Activated naive CD8-positive, alpha-beta T cell treated with anti-CD3 and anti-CD28 coated beads, Interleukin-2, amount 10 ng/mL, durations not matched to agents 7 days and 5 days (primary cell): ENCODE measurements around the gene THSD4. TPM values are rescaled to one million over a fixed set of nuclear protein-coding genes. Genes with fewer than 3 reads are reported as not detected.

Experiments used
- ATAC-seq: fragments of 150-1000 bp; cut with Tn5 transposase; one replicate; pipeline ENCODE4 v1.10.0; 2021; ENCODE audit warnings: low read depth, moderate library complexity
- POLR2A ChIA-PET: fragments of 350-600 bp; sonication (Branson Sonifier 250); formaldehyde crosslinking; loops from one replicate; lab custom pipeline; 2021; ENCODE audit warnings: antibody characterized with exemption; lab: Charles Lee
- DNase-seq: peaks from one replicate; pipeline ENCODE4 v3.0.0; 2021
- H3K27ac Mint-ChIP-seq: one replicate; pipeline ENCODE4 v1.8.0; 2022; ENCODE audit warnings: mild to moderate bottlenecking, mixed read lengths
- H3K27me3 Mint-ChIP-seq: one replicate; pipeline ENCODE4 v1.8.0; 2022; ENCODE audit warnings: mild to moderate bottlenecking, moderate library complexity, mixed read lengths
- H3K36me3 Mint-ChIP-seq: one replicate; pipeline ENCODE4 v1.8.0; 2021; ENCODE audit warnings: mild to moderate bottlenecking, mixed read lengths
- H3K4me1 Mint-ChIP-seq: one replicate; pipeline ENCODE4 v1.8.0; 2021; ENCODE audit warnings: mixed read lengths
- H3K4me3 Mint-ChIP-seq: one replicate; pipeline ENCODE4 v1.8.0; 2022; ENCODE audit warnings: mild to moderate bottlenecking, moderate library complexity, mixed read lengths
- H3K9me3 Mint-ChIP-seq: one replicate; pipeline ENCODE4 v1.8.0; 2021; ENCODE audit warnings: mixed read lengths
- total RNA-seq, 2 experiments: library from RNA; stranded (reverse); gene quantifications; one replicate each; pipeline ENCODE4 v1.2.3, GENCODE V29; 2021

Gene THSD4
- total RNA-seq, 2 experiments from 2014 or later = not detected

- DNase-seq (no peak), ATAC-seq (no peak)
- Mint-ChIP-seq H3K36me3 (no peaks in the 10 kb centered on the region), H3K9me3 (no peaks in the 10 kb centered on the region), H3K4me3 (no peak overlapping the region), H3K27ac (no peak overlapping the region), H3K27me3 (peaks cover 8% of the 10 kb centered on the region), H3K4me1 (no peaks in the 10 kb centered on the region)
- POLR2A ChIA-PET = no interaction called here
Observed at GRCh38 chr15:71411538-71412482, 296.5 kb downstream of the THSD4 start.

- H3K27me3 Mint-ChIP-seq = peaks cover 8% of the 10 kb centered on the region
- ATAC-seq = no peak
Observed at GRCh38 chr15:71413419-71413818, 298.1 kb downstream of the THSD4 start.

GRCh38 chr15:71414853-71415252 lies 299.6 kb downstream of the THSD4 start:
- no peak for DNase-seq
- H3K4me3 Mint-ChIP-seq = no peak overlapping the region
- no peak overlapping the region for H3K27ac Mint-ChIP-seq
- no peaks in the 10 kb centered on the region for H3K36me3 Mint-ChIP-seq
- no peaks in the 10 kb centered on the region for H3K9me3 Mint-ChIP-seq
- H3K27me3 Mint-ChIP-seq = peaks cover 6% of the 10 kb centered on the region
- no peaks in the 10 kb centered on the region for H3K4me1 Mint-ChIP-seq
- POLR2A ChIA-PET = no interaction called here
- no peak for ATAC-seq

More at GRCh38 chr15:71413419-71413818, 298.1 kb downstream of the THSD4 start:
- no peak for DNase-seq
- Mint-ChIP-seq H3K36me3 (no peaks in the 10 kb centered on the region), H3K4me3 (no peak overlapping the region), H3K9me3 (no peaks in the 10 kb centered on the region), H3K27ac (no peak overlapping the region), H3K4me1 (no peaks in the 10 kb centered on the region)
- POLR2A ChIA-PET = no interaction called here

- no peaks in the 10 kb centered on the region for H3K27me3 Mint-ChIP-seq
- ATAC-seq (no peak), DNase-seq (no peak)
- no peak overlapping the region for H3K4me3 Mint-ChIP-seq
- no peak overlapping the region for H3K27ac Mint-ChIP-seq
- POLR2A ChIA-PET = no interaction called here
- no peaks in the 10 kb centered on the region for H3K4me1 Mint-ChIP-seq
- H3K36me3 Mint-ChIP-seq = no peaks in the 10 kb centered on the region
- no peaks in the 10 kb centered on the region for H3K9me3 Mint-ChIP-seq
Observed at GRCh38 chr15:71422530-71423259, 307.4 kb downstream of the THSD4 start.

GRCh38 chr15:71424765-71425164 lies 309.5 kb downstream of the THSD4 start:
- H3K4me1 Mint-ChIP-seq = no peaks in the 10 kb centered on the region
- POLR2A ChIA-PET = no interaction called here
- no peak overlapping the region for H3K27ac Mint-ChIP-seq
- H3K36me3 Mint-ChIP-seq = no peaks in the 10 kb centered on the region
- H3K27me3 Mint-ChIP-seq = no peaks in the 10 kb centered on the region
- ATAC-seq (no peak), DNase-seq (no peak)
- no peak overlapping the region for H3K4me3 Mint-ChIP-seq
- H3K9me3 Mint-ChIP-seq = no peaks in the 10 kb centered on the region

- Mint-ChIP-seq H3K4me3 (no peak overlapping the region), H3K36me3 (no peaks in the 10 kb centered on the region), H3K27ac (no peak overlapping the region), H3K27me3 (no peaks in the 10 kb centered on the region), H3K4me1 (no peaks in the 10 kb centered on the region), H3K9me3 (no peaks in the 10 kb centered on the region)
- ATAC-seq (no peak), DNase-seq (no peak)
- POLR2A ChIA-PET = no interaction called here
Observed at GRCh38 chr15:71425388-71425787, 310.1 kb downstream of the THSD4 start.

GRCh38 chr15:71426792-71427191 lies 311.5 kb downstream of the THSD4 start:
- H3K36me3 Mint-ChIP-seq = no peaks in the 10 kb centered on the region

GRCh38 chr15:71430782-71431181 lies 315.5 kb downstream of the THSD4 start:
- POLR2A ChIA-PET = no interaction called here
- no peak overlapping the region for H3K4me3 Mint-ChIP-seq
- no peak for ATAC-seq
- no peak overlapping the region for H3K27ac Mint-ChIP-seq
- no peaks in the 10 kb centered on the region for H3K9me3 Mint-ChIP-seq
- no peaks in the 10 kb centered on the region for H3K36me3 Mint-ChIP-seq
- no peak for DNase-seq
- H3K4me1 Mint-ChIP-seq = no peaks in the 10 kb centered on the region
- H3K27me3 Mint-ChIP-seq = peaks cover 7% of the 10 kb centered on the region

More at GRCh38 chr15:71426792-71427191, 311.5 kb downstream of the THSD4 start:
- Mint-ChIP-seq H3K27me3 (peaks cover 3% of the 10 kb centered on the region), H3K9me3 (no peaks in the 10 kb centered on the region), H3K4me3 (no peak overlapping the region), H3K27ac (no peak overlapping the region), H3K4me1 (no peaks in the 10 kb centered on the region)
- ATAC-seq (no peak), DNase-seq (no peak)
- POLR2A ChIA-PET = no interaction called here

GRCh38 chr15:71431343-71432336 lies 316.4 kb downstream of the THSD4 start:
- no peak for ATAC-seq
- no peak for DNase-seq
- Mint-ChIP-seq H3K4me1 (no peaks in the 10 kb centered on the region), H3K27me3 (peaks cover 10% of the 10 kb centered on the region), H3K36me3 (no peaks in the 10 kb centered on the region), H3K27ac (no peak overlapping the region), H3K9me3 (no peaks in the 10 kb centered on the region), H3K4me3 (no peak overlapping the region)
- POLR2A ChIA-PET = no interaction called here

GRCh38 chr15:71433402-71433801 lies 318.1 kb downstream of the THSD4 start:
- Mint-ChIP-seq H3K4me1 (no peaks in the 10 kb centered on the region), H3K27me3 (peaks cover 10% of the 10 kb centered on the region), H3K9me3 (peaks cover 1% of the 10 kb centered on the region), H3K27ac (no peak overlapping the region), H3K36me3 (no peaks in the 10 kb centered on the region), H3K4me3 (no peak overlapping the region)
- DNase-seq (no peak), ATAC-seq (no peak)
- POLR2A ChIA-PET = no interaction called here

- no peak for ATAC-seq
- no peak for DNase-seq
- POLR2A ChIA-PET = no interaction called here
- Mint-ChIP-seq H3K27ac (no peak overlapping the region), H3K36me3 (no peaks in the 10 kb centered on the region), H3K4me3 (no peak overlapping the region), H3K4me1 (no peaks in the 10 kb centered on the region), H3K27me3 (peaks cover 10% of the 10 kb centered on the region), H3K9me3 (peaks cover 1% of the 10 kb centered on the region)
Observed at GRCh38 chr15:71434774-71435173, 319.5 kb downstream of the THSD4 start.

GRCh38 chr15:71435552-71435951 lies 320.3 kb downstream of the THSD4 start:
- Mint-ChIP-seq H3K9me3 (peaks cover 1% of the 10 kb centered on the region), H3K36me3 (no peaks in the 10 kb centered on the region), H3K4me3 (no peak overlapping the region), H3K27me3 (peaks cover 10% of the 10 kb centered on the region), H3K27ac (no peak overlapping the region), H3K4me1 (no peaks in the 10 kb centered on the region)
- DNase-seq (no peak), ATAC-seq (no peak)
- POLR2A ChIA-PET = no interaction called here

GRCh38 chr15:71436854-71437253 lies 321.6 kb downstream of the THSD4 start:
- DNase-seq (no peak), ATAC-seq (no peak)
- H3K4me3 Mint-ChIP-seq = no peak overlapping the region
- H3K4me1 Mint-ChIP-seq = no peaks in the 10 kb centered on the region
- no peaks in the 10 kb centered on the region for H3K36me3 Mint-ChIP-seq
- no peak overlapping the region for H3K27ac Mint-ChIP-seq
- peaks cover 1% of the 10 kb centered on the region for H3K9me3 Mint-ChIP-seq
- POLR2A ChIA-PET = no interaction called here
- peaks cover 8% of the 10 kb centered on the region for H3K27me3 Mint-ChIP-seq
